UCSD-AML1 (cell line): Measurements from ENCODE around the gene RAET1E.
"Not testable (repeated sequence)": the region's sequence is repeated elsewhere in the genome, so short reads cannot be mapped to it uniquely, and the experiment has no call there.

ENCODE experiments used
- DNase-seq: peaks from one replicate; lab custom pipeline; 2025; ENCODE audit not compliant: unreplicated experiment; lab: John Stamatoyannopoulos, UW

RAET1E gene, protein sequence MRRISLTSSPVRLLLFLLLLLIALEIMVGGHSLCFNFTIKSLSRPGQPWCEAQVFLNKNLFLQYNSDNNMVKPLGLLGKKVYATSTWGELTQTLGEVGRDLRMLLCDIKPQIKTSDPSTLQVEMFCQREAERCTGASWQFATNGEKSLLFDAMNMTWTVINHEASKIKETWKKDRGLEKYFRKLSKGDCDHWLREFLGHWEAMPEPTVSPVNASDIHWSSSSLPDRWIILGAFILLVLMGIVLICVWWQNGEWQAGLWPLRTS

DNA sequence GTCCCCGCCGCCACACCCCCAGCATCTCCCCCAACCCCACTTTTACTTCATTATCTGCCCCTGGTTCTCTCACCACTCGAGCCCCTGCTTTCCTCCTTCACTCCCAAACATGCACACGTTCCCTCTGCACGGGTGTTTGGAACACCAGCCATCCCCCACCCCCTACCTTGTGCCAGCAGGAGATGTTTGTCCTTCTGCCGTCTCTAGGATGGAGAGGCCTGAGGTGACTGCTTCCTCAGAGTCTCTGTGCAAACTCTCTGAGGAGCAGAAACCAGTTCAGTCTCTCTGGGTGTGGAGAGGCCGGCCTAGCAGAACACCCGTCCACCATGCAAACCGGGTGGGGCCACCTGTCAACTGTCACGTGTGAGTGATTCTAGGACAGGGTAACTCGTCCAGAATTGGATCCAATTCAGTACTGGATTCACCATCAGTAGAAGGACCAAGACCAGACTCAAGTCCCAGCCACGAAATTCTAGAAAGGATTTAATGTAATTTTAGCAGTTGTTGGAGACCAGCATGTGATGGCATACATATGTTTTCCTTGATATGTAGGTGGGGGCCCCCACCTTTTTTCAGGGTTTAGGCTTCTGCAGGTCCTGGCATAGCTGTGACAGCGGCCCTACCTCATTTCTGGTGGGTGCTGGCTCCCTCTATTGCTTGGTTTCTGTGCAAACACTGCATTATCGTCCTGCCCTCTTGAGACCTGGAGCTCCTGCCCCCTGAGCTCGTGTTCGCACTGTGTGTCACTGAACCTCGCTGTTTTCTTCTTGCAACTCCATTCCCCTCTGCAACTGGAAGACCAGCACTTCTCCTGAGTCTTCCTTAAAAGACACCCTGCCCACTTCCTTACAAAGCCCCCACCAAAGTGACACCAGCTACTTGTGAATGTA lies at the start of gene RAET1E:
Gene RAET1E, minus strand, starts transcription at position 259 of the 890 bp plus-strand sequence. CDS start 7,212 bp downstream, outside the sequence.
- peak; percentile 25 for DNase-seq

DNA sequence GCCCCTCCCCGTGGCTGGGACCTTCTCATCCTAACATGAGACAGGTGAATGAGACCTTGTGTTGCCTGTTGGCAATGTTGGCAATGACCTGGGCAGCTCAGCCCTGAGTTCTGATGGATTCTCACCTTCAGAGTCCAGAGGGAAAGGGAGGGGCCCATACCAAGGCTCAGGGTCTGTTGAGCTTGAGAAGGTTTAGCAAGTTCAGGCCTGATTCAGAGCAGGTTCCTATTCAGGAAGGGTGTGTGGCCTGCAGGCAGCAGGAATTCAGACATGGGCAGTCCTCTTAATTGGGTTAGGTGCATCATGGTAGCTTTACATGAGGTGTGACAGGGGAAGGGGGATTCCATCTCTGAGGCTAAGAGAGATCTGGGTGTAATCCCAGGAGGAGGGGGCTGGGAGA lies 49.6 kb upstream of the RAET1E start:
- DNase-seq, result not testable (repeated sequence)

DNA sequence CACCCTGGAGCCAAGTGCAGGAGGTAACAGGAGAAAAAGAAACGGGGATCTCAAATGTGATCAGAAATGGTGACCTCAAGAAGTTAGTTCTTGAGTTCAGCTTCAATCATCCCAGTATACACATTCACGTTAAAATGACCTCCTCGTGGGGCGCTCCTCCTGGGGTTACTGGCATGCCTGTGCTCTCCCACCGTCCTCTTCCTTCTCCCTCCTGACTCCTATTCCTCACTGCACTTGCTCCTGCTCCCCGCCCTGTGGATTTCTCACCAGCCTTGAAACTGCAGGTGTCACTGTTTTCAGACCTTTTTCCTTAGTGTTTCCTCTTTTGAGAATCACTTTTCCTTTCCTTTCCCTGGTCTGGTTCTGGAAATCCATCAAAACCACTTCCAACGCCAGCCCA lies 48.7 kb upstream of the RAET1E start:
- not testable (repeated sequence) for DNase-seq

DNA sequence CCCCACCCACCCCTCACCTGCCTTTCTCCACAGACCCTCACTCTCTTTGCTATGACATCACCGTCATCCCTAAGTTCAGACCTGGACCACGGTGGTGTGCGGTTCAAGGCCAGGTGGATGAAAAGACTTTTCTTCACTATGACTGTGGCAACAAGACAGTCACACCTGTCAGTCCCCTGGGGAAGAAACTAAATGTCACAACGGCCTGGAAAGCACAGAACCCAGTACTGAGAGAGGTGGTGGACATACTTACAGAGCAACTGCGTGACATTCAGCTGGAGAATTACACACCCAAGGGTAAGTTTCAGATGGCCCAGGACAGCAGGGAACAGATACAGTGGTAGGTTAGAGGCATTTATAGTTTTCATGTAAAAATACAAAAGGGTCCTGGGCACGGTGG lies 47.4 kb upstream of the RAET1E start:
- not testable (repeated sequence) for DNase-seq

DNA sequence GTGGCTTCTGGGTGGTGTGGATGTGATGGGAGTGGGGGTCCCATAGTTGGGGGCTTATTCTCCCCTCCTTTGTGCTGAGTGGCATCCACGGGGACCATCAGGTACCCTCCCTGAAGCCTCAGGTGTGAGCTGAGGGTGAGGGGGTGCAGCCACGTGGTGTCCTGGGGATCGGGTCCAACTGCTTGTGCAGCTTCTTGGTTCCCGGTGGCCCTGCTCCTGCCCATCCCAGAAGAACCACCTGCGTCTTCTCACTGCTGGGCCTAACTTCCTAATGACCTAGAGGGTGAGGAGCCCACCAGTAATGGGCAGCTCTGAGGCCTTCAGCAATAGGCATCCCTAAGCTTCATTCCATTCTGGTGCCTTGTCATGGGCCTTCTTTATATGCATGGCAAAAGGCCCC lies 45.4 kb upstream of the RAET1E start:
- DNase-seq, result not testable (repeated sequence)

DNA sequence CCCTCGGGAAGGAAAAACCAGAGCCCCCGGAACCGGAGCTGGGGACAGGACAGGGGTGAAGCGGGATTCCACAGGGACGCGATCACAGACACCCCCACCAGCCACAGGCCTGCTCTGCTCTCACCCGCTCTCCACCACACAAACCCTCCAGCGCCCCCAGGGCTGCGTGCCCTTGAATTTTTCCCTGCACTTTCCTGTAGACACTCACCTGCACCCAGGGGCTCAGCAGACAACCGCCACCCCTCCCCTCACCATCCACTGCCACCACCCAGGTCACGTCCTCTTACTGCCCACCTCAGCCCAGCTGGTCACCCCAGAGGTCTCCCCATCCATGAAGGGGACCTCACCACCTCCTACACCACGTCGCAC lies 44.5 kb upstream of the RAET1E start:
- DNase-seq, result no peak

DNA sequence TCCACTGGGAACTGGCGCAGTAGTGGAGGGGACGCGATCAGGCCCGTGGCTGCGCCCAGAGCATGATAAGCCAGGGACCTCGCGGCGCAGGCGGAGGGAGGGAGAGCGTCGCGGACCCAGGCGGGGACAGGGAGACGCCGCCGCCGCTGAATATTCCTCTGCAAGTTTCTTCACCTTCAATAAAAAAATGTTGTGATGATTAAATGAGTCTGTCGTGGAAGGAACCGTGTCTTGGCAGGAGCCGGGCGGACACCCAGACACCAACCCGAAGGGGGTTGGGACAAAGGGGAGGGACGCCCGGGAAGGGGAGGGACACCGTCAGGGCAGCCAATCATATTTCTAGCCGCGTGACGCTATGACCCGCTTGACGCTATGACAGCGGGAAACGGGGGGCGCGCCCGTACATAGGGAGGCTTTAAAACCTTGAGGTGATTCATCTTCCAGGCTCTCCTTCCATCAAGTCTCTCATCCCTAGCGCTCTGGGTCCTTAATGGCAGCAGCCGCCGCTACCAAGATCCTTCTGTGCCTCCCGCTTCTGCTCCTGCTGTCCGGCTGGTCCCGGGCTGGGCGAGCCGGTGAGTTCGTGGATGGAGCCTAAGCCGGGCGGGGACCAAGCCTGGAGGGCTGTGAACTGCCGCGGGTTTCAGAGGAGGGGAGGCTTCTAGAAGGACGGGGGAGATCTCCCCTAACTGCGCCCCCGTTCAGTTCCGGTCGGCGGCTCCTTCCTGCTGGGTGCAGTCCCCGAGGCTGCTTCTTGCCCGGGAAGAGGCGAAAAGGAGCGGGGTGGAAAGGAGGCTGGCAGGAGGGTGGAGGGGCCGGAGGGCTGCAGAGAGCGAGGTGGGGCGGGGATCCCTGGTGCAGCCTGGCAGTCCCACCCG lies 43.9 kb upstream of the RAET1E start, which contains the start of gene ULBP2:
Gene ULBP2, plus strand, starts transcription at position 432 of the 878 bp plus-strand sequence. Its CDS starts 59 bp downstream, at position 491.
- DNase-seq, result peak; percentile 87

DNA sequence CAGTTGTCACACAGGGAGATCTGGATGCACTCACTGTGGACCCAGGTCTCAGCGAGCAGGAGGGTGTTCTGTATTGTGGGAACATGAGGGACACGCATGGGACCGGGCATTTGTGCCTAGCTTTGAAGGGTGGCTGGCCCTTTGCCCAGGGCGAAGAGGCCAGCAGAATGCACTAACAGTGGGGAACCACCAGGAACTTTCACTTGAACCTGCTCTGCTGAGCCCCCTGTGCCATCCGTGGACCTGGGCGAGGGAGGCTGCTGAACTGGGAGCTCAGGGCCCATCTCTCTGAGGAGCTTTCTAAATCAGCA lies 42.7 kb upstream of the RAET1E start:
- no peak for DNase-seq

DNA sequence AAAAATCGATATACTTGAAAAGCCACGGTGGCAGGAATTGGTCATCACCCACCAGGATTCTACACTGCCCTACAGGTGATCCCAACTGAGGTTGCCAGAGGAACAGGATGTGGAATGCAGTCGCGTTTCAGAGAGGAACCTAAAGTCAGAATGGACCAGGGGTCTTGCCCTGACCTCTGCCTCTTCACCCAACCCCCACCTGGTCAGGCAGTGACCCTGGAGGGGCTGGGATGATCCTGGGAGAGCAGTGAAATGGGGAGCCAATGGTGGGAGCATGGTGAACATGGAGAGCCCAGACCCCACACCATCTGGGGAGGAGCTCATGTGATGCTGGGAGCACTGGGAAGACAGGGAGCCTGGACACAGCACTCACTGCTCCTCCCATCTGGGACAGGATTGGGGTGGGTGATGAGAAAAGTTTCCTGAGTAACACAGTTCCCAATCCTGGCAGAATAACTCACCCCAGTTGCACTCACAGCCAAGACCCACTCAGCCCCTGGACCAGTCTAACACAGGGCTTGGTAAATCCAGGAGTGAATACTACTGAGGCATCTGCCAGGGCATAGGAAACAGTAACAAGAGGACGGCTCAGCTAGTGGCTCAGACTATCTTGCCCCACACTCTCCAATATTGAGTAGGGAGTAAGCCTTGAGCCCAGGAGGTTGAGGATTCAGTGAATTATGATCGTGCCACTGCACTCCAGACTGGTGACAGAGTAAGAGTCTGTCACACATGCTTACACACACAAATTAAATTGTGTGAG lies 42.2 kb upstream of the RAET1E start:
- DNase-seq, result no peak

DNA sequence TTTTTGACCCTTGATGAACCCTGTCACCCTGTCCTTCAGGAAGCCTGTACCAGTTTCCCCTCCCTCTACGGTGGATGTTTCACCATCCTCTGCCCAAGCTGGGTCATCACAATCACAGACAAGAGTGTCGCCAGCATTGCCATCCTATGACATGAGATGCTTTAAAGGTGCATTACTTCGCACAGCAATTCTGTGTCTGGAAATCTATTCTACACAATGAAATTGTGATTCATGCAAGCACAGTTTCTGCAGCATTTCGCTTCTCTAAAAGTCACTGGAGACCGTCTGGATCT lies 41.4 kb upstream of the RAET1E start:
- no peak for DNase-seq

DNA sequence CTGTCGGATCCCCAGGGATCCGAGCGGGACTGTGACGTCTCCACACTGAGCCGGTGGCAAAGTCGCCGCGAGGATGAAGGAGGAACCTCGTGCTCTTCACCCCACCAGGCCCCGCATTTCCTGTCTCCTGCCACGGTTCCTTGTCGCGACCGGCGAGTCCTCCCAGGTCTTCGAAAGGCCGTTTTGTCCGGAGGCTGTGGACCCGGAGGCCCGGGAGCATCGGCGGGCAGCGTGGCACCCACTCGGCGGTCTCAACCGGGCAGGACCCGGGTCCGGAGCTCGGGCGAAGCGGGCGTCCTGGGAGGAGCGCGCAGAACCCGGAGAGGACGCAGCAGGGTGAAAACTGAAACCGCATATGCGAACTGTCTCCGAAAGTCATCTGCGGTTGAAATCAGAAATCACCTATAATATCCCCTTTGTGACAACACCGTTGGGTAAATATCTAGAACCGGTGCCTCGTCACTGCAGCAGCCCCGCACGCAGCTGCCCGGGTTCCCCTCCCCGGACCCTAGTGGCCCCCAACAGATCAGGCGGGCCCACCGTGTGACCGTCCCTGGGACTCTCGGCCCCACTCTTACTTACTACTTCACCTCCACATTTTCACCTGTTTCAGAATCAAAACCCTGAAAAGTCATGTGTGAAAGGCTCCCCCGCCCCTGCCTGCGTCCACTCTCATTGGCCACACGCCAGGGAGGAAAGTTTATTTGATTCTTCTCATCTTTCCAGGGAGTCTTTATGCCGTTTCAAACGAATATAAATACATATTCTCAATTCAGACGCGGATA lies 40.9 kb upstream of the RAET1E start:
- DNase-seq, result no peak

DNA sequence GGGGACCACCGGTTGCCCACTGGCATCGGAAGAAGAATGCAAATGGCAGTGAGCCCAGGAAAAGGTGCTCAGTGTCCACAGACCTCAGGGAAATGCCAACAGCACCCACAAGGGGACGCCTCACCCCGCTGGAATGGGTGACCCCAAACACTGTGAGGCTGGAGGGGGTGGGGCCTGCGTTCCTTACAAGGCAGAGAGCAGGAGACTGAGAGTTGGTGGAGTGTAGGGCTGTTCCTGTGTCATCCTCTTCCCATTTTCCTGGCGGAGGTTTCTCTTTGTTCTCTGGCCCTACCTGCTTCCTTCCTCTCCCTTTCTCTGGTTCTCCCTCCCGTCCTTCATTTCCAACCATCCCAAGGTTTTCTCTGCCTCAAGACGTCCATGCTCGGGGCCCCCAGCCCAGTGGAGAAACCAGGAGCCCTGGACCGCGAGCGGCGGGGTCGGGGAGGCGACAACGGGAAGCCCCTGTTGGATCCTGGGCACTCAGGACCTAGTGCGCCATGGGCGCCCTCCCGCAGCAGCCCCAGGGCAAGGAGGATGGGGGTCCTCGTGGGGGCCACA lies 40.2 kb upstream of the RAET1E start:
- DNase-seq, result not testable (repeated sequence)

DNA sequence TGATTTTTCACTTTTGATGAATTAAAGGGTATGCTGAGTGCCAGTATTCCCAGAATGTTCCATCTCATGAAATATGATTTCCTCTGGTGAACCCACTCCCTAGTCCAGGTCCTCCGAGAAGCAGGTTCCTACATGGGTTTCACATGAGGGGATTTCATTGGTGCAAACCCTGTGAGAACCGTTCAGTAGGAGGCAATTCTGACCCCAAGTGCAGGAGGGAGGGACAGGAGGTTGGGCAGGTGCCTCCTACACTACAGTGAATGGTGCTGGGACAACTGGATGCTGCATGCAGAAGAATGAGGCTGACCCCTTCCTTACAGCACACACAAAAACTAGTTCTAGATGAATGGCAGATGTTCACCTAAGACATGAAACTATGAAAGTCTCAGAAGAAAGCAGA lies 38.8 kb upstream of the RAET1E start:
- no peak for DNase-seq

DNA sequence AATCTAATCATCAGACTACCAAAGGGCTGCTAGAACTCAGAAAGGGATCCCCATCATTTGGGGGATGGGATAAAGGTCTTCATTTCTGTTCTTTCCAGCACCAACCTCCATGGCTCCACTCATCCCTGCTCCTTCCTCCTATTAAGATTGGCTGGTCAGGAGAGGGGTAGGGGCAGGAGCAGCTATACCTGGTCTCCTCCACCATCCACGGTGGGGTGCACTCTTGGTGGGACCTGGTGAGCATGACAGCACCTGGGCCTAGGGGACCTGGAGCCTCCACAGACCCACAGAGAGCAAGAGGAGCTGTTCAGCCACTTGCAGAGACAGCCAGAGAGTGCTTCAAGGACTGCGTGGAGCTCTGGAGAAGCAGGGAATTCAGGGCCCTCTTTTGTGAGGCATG lies 37.8 kb upstream of the RAET1E start:
- DNase-seq, result no peak

DNA sequence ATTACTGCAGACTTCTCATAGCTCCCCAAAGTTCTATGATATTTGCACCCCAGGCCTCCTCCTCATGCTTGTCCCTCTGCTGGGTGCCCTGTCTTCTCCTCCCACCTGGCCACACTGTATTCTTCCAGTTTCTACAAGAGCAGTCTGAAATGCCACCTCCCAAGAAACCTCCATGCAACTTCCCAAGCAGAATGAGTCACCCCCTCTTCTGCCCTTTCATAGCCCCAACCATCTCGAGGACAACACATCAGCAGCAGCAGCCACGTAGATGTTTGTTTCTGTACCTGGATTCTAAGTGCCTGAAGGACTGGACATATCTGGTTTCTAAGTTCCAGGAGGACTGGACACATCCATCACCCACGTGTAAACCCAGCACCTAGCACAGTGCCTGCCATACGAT lies 37.3 kb upstream of the RAET1E start:
- DNase-seq, result no peak

DNA sequence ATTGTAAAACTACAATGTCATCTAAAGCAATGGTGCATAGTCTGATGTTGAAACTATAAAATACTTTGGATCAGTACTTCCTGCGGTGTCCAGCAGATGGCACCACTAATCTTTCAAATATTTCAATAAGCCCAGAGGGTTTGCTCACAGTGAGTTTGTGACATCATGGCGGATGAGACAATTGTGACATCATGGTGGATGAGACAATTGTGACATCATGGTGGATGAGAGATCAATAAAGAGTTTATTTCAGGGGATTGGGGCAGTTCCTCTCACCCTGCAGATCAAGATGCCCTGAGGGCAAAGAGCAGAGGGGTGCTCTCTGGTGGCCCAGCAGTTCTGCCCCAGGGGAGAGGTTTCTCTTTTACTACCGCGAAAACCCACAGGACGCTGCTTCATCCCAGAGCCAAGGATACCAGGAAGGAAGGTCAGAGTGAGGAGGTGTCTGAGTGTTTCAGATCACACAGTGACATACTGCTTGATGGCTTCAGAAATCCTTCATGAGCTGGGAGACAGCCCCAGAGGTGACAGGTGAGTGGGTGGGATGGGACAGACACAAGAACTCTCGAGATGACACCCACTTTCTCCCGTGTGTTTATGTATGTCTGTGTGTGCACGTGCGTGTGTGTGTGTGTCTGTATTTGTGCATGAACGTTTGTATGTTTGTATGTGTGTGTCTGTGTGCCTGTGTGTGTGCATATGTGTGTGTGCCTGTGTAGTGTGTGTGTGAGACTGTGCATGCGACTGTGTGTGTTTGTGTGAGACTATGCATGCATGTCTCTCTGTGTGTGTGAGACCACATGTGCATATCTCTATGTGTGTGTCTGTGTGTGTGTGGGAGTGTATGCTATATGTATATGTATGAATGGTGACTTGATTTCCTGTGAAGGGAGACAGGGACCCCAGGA lies 36.6 kb upstream of the RAET1E start:
- peak; percentile 31 for DNase-seq

DNA sequence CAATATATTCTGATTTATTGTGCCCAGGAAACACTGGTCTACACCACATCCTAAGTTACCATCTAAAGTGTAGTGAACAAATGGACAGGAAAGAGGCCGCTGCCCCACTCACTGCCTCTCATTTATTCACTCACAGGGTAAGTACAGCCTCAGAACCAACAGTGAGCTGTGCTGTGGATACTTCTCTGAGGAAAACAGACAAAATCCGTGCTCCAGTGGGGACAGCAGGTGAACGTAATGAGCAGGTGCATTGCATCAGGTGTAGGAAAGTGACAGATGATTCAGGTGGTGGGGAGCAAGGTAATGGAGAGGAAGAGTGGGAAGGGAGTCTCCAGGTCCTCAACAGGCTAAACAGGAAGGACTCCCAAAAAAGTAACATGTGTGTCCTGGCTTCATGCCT lies 35.5 kb upstream of the RAET1E start:
- no peak for DNase-seq

DNA sequence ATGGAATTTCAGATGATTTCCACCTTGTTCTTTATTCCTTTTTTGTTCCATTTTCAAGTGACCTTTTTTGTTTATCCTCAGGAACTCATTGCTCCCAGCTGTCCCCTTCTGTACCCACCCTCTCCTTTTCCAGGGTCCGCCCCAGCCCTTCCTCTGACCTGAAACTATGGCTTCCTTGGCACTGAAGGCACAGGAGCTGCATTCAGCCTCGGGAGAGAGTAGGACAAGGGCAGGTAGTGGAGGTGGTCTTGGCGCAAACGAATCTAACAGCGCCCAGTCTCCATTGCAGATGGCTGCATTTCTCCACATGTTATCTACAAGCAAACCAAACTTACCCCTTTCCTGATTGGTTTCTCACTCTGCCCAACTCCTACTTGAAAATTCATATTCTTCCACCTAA lies 35.1 kb upstream of the RAET1E start:
- no peak for DNase-seq

DNA sequence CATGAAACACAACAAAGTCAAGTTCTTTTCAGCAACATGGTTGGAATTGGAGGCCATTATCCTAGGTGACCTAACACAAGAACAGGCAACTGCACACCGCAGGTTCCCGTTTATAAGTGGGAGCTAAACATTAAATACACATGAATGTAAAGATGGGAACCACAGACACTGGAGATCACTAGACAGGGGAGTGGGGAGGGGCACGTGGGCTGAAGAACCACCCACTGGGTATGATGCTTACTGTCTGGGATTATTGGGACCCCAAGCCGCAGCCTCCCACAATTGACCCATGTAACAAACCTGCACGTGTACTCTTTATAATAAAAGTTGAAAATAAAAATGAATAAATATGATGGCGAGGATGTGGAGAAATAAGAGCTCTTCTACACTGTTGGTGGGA lies 33.6 kb upstream of the RAET1E start:
- no peak for DNase-seq
